MM.1S (cell line): ENCODE results near the gene SENP6.

Experiments
- CTCF ChIP-seq: fragments of 300-600 bp; sonication (generic); IDR thresholded peaks from 2 replicates; pipeline ENCODE4 v1.5.1; 2016; ENCODE audit warnings: antibody characterized with exemption, low read length, mixed read lengths
- EZH2 ChIP-seq: fragments of 300-600 bp; sonication (generic); optimal IDR thresholded peaks from 2 replicates; pipeline ENCODE3; 2017; ENCODE audit warnings: low read depth, mild to moderate bottlenecking, antibody characterized with exemption, low read length, mixed read lengths
- EZH2phosphoT487 ChIP-seq: fragments of 300-600 bp; sonication (generic); IDR thresholded peaks from 2 replicates; pipeline ENCODE4 v1.6.1; 2018; ENCODE audit warnings: antibody characterized with exemption, low read length

- TF ChIP-seq CTCF (no peak), EZH2phosphoT487 (no peak), EZH2 (no peak)
Observed at GRCh38 chr6:75694406-75694805, 92.7 kb downstream of the SENP6 start.
